CD4-positive, alpha-beta T cell treated with Interleukin-6 for 4 hours (primary cell): ENCODE measurements around the gene EXOG.

Experiments used
- DNase-seq: peaks from one replicate; pipeline ENCODE4 v3.0.0-alpha.2; 2020; ENCODE audit warnings: mixed read lengths

The EXOG gene

GRCh38 chr3:38548154-38548931, 52.2 kb downstream of the EXOG start:
- no peak for DNase-seq

DNA sequence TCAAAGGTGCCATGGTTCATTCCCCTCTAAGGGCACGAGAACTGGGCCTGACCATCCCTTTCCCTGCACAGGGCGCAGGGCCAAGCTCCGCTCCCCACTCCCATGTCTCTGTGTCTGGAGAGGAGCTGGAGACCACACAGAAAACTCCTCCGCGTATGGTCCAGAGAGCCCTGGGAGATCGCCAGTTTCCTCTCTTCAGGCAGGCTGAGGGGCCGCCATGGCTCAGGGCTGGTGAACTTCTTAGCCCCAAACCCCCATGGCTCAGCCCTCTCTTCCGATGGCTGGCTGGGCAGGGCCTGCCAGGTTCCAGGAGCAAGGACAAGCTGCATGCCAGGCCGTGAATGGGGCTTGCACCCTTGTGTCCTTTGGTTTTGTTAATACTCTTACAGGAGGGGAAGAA, 52.9 kb downstream of the EXOG start:
- no peak for DNase-seq

- DNase-seq, result no peak
These were observed 53.3 kb downstream of the EXOG start for GRCh38 chr3:38549486-38549885.

GRCh38 chr3:38549957-38550840, 54.1 kb downstream of the EXOG start:
- no peak for DNase-seq

DNA sequence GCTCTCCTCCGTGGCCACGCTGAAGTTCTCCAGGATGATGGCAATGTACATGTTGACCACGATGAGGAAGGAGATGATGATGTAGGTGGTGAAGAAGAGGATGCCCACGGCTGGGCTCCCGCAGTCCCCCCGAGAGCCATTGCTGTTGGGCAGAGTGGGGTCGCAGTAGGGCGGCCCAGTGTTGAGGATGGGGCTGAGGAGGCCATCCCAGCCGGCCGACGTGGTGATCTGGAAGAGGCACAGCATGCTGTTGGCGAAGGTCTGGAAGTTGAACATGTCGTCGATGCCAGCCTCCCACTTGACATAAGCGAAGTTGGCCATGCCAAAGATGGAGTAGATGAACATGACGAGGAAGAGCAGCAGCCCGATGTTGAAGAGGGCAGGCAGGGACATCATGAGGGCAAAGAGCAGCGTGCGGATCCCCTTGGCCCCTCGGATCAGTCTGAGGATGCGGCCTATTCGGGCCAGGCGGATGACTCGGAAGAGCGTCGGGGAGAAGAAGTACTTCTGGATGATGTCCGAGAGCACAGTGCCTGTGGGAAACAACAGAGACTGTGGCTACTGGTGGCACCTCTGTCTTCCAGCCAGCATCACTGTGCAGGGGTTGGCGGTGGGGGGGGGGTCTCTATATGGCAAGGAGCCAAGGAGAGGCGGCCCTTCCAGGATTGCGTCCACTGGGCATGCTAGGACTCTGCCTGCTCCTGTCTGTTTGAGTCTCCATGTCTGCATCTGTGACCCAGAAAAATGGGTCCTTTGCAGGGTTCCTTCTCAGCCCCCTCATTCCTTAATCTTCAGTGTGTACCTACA, 55.1 kb downstream of the EXOG start:
- DNase-seq, result no peak

DNA sequence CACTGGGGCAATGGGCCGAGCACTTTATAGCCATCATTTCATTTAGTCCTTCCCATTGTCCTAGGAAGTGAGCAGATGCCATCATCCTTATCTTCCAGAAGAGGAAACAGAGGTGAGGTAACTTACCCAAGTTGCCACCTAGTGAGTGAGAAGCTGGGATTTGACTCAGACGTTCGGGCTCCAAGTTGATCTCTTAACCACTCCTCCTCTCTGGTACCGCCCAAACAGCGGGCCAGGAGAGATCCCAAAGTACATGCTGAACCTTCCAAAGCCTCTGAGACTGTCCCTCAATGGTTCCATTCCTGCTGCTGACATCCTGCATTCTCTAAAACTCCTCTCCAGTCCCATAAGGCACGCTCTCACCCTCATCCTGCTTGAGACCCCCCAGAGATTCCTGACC, 56.2 kb downstream of the EXOG start:
- DNase-seq, result no peak

GRCh38 chr3:38553071-38553470, 56.9 kb downstream of the EXOG start:
- no peak for DNase-seq

GRCh38 chr3:38554127-38554827, 58.1 kb downstream of the EXOG start:
- DNase-seq, result no peak

DNA sequence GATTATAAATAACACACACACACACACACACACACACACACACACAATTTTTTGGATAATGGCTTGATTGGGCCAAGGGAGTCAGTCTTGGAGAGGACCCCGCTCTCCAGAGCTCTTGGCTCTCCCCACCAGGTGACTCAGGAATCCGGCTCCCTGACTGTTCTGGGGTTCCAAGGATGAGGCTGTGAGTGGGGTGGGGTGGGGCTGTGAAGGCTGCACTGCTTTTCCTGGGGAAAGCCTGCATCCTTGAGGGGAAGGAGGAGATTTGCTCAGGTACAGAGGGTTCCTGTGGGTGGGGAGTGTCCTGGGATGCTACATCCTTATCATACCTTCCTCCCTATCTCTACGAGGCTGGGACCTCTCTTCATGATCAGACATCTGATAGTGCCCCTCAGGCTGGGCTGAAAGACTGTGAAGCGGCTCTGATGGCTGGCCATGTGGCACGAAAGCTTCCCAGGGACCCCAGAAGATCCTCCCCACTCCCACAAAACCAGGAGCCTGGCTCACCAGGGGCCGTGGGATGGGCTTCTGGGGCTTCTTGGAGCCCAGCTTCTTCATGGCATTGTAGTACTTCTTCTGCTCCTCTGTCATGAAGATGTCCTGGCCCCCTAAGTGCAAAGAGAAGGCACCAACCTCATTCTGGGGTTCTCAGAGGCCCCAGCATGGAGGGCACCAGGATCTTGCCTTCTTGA, 59.2 kb downstream of the EXOG start:
- no peak for DNase-seq

GRCh38 chr3:38555926-38556325, 59.8 kb downstream of the EXOG start:
- DNase-seq, result no peak

- DNase-seq, result no peak
These were observed 60.7 kb downstream of the EXOG start for GRCh38 chr3:38556640-38557358.

- DNase-seq, result no peak
These were observed 62.7 kb downstream of the EXOG start for GRCh38 chr3:38558864-38559263.

- DNase-seq, result no peak
These were observed 64.1 kb downstream of the EXOG start for GRCh38 chr3:38560284-38560683.

DNA sequence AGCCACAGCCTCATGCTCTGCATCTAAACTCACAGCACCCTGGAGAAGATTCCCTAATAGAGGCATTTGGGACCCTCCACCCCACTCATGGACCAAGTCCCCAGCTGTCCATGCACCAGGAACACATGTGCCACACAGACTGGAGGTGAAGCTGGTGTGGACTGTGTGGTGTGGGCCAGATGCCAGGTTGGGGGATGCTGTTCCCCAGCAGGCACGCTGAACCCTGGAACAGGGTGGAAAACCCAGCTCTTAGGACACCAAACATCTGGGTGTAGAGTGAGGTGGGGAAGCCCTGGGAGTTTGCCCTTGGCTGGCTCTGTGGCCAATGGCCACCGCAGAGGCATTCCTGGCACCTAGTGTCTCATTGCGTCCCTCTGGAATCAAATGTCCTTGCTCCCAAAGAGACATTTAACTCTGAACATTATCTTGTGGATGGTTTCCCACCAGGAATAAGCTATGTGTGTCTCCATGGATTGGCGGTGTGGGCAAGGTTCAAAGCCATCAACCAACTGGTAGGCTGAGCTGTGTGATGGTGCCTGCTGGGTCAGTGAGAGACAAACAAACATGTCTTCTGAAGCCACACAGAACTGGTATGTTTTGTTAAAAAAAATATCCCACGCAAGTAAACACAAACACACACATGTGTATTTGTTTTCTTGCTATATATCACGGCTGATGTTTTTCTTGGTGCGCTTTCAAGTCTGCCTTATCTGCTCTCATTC, 65.0 kb downstream of the EXOG start:
- DNase-seq, result no peak

DNA sequence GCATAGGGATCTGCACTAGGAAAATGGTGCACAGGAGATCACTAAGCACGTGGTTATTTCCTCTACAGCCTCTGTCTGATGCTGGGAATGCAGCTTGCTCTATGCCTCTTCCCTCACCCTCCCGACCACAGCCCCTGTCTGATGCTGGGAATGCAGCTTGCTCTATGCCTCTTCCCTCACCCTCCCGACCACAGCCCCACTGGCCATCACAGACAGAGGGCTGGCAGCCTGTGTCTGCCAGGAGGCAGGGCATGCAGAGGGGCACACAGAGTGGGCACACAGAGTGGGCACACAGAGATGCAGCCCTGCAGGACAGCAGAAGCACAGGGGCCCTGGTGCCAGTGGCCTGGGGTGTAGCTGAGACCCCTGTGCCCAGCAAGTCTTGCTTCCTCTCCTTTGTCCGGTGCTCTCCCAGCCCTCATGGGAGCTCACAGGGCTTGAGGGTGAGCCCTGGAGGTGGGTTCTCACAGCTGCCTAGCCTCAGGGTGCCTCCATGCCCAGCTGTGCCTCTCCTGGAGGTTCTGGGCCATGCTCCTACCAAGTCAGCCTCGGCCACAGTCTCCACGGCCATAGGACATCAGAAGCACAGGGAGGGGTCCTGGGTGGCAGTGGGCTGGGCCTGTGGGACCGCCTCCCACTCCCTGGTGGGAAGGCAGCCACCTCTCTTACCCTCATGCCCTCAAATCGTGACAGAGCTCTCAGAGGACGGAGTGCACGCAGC, 65.8 kb downstream of the EXOG start:
- no peak for DNase-seq

- no peak for DNase-seq
These were observed 66.4 kb downstream of the EXOG start for GRCh38 chr3:38562467-38562925.

DNA sequence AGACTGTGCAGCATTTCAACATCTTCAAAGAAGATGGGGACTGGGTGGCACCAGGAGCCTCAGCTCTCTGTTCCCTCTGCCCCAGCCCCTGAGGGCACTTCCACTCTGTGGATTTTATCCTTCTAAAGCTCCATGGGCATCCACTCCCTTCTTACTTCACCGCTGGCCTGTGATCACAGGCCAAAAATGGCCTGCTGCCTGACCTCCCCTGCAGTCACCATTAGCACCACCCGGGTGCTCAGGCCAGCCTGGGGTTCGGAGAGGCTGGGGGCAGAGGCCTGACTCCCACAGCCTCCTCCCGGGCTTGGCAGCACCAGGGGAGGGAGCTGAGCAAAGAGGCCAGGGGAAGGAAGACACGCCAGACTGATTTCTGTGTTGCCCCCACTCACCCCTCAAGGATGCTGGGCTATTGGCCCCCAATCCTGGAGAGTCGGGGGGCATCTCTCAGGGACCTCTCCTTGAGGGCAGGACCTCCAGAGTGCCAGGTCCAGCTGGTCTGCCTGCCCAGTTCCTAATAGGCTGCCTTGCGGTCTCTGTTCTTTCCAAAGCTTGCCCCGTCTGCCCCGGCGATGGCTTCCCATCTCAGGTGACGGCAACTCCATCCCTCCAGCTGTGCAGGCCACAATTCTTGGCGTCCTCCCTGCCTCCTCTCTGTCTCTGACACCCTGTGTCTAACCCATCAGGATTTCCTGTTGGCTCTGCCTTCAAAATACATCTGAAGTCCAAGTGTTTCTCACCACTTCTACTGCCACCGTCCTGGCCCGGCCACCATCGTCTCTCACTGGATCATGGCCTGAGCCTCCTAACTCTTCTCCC, 67.1 kb downstream of the EXOG start:
- no peak for DNase-seq

DNA sequence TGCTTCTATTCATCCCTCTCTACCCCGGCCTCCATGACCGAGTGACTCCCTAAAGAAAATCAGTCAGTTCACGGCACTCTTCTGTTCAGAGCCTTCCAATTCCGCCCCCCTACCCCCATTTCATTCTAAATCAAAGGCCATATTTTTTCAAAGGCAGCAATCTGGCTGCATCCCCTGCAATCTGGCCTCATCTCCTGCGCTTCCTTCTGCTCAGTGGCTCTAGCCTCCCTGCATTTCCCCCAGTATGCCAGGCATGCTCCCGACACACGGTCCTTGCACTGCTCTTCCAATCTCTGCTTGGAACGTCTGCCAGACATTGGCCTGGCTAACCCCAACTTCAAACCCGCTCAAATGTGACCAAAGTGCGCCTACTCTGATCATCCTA, 67.7 kb downstream of the EXOG start:
- no peak for DNase-seq
